ENCODE measurements around the gene PCTP.

PCTP gene

DNA sequence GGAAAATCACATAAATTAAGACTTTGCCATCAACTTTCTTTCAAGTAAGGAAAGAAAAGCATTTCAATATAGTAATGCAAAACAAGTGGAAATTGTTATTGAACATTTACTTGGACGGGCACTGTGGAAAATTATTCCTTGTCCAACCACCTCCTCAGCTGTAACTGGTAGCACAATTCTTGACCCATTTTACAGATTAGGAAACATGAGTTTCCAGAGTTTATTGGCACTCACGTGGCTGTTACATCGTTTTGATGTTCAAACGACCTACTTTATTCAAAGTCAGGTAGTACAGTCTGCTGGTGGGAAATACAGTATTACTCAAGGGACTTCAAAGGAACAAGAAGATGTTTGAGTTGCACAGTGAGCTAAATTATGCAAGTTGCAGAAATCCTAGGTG is 866 bp upstream of the PCTP start:
- no peak for TF ChIP-seq ZBTB7A (IDR thresholded peaks at IDR 0.05; ENCODE audit: low read depth)
- no peak for TF ChIP-seq CEBPB (IDR thresholded peaks at IDR 0.05)
- no peak for TF ChIP-seq FOXM1 (IDR thresholded peaks at IDR 0.05; ENCODE audit: borderline replicate concordance, low read depth)
- TF ChIP-seq, protein P1, sequence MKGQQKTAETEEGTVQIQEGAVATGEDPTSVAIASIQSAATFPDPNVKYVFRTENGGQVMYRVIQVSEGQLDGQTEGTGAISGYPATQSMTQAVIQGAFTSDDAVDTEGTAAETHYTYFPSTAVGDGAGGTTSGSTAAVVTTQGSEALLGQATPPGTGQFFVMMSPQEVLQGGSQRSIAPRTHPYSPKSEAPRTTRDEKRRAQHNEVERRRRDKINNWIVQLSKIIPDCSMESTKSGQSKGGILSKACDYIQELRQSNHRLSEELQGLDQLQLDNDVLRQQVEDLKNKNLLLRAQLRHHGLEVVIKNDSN (IDR thresholded peaks at IDR 0.05): no peak
- TF ChIP-seq NFIC (IDR thresholded peaks at IDR 0.05): no peak
- TF ChIP-seq YY1 (IDR thresholded peaks at IDR 0.05; ENCODE audit: low read depth): no peak
- no peak for TF ChIP-seq RAD21 (IDR thresholded peaks at IDR 0.05; ENCODE audit: low read depth)
- TF ChIP-seq, protein P2, sequence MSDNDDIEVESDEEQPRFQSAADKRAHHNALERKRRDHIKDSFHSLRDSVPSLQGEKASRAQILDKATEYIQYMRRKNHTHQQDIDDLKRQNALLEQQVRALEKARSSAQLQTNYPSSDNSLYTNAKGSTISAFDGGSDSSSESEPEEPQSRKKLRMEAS (IDR thresholded peaks at IDR 0.05): no peak
- no peak for TF ChIP-seq TAF1 (IDR thresholded peaks at IDR 0.05; ENCODE audit: low read depth)
- TF ChIP-seq, protein P3, sequence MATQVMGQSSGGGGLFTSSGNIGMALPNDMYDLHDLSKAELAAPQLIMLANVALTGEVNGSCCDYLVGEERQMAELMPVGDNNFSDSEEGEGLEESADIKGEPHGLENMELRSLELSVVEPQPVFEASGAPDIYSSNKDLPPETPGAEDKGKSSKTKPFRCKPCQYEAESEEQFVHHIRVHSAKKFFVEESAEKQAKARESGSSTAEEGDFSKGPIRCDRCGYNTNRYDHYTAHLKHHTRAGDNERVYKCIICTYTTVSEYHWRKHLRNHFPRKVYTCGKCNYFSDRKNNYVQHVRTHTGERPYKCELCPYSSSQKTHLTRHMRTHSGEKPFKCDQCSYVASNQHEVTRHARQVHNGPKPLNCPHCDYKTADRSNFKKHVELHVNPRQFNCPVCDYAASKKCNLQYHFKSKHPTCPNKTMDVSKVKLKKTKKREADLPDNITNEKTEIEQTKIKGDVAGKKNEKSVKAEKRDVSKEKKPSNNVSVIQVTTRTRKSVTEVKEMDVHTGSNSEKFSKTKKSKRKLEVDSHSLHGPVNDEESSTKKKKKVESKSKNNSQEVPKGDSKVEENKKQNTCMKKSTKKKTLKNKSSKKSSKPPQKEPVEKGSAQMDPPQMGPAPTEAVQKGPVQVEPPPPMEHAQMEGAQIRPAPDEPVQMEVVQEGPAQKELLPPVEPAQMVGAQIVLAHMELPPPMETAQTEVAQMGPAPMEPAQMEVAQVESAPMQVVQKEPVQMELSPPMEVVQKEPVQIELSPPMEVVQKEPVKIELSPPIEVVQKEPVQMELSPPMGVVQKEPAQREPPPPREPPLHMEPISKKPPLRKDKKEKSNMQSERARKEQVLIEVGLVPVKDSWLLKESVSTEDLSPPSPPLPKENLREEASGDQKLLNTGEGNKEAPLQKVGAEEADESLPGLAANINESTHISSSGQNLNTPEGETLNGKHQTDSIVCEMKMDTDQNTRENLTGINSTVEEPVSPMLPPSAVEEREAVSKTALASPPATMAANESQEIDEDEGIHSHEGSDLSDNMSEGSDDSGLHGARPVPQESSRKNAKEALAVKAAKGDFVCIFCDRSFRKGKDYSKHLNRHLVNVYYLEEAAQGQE (IDR thresholded peaks at IDR 0.05; ENCODE audit: low read depth): no peak
- no peak for TF ChIP-seq EGR1 (IDR thresholded peaks at IDR 0.05)
- no peak for TF ChIP-seq CREB1 (IDR thresholded peaks at IDR 0.05; ENCODE audit: low read depth)
- TF ChIP-seq TEAD4 (IDR thresholded peaks at IDR 0.05): no peak
- no peak for TF ChIP-seq EP300 (IDR thresholded peaks at IDR 0.05; ENCODE audit: borderline replicate concordance)
- no peak for TF ChIP-seq TCF12 (IDR thresholded peaks at IDR 0.05; ENCODE audit: low read depth)

DNA sequence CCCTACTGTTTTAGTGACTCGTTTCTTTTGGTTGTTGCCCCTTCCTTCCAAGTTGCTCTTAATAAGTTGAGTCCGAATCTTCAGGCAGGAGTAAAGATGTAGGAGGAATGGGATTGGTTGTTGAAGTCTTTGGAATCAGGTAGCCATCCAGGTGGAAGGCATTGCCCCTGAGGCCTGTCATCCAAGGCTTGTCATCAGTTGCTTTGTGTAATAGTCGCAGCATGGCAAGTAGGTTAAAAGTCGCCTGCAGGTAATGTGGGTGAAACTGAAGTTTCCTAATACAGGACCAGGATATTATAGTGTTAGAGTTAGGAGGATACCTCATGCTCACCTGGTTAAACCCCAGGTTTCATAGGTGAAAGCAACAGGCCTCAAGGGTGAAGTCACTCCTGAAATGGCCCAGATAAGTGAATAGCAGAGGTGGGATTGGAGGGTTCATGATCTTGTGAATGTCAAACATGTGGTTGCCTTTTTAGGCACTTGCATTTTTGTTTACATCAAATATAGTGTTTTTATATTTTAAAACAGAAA is 934 bp downstream of the PCTP start:
- TF ChIP-seq TEAD4 (IDR thresholded peaks at IDR 0.05) (no peak), TAF1 (IDR thresholded peaks at IDR 0.05; ENCODE audit: low read depth) (no peak), RAD21 (IDR thresholded peaks at IDR 0.05; ENCODE audit: low read depth) (no peak), EGR1 (IDR thresholded peaks at IDR 0.05) (no peak), EP300 (IDR thresholded peaks at IDR 0.05; ENCODE audit: borderline replicate concordance) (no peak), FOXM1 (IDR thresholded peaks at IDR 0.05; ENCODE audit: borderline replicate concordance, low read depth) (no peak), ZBTB7A (IDR thresholded peaks at IDR 0.05; ENCODE audit: low read depth) (no peak), CREB1 (IDR thresholded peaks at IDR 0.05; ENCODE audit: low read depth) (no peak), YY1 (IDR thresholded peaks at IDR 0.05; ENCODE audit: low read depth) (no peak)
- TF ChIP-seq, protein P1 (IDR thresholded peaks at IDR 0.05): no peak
- TF ChIP-seq, protein P3 (IDR thresholded peaks at IDR 0.05; ENCODE audit: low read depth): no peak

DNA sequence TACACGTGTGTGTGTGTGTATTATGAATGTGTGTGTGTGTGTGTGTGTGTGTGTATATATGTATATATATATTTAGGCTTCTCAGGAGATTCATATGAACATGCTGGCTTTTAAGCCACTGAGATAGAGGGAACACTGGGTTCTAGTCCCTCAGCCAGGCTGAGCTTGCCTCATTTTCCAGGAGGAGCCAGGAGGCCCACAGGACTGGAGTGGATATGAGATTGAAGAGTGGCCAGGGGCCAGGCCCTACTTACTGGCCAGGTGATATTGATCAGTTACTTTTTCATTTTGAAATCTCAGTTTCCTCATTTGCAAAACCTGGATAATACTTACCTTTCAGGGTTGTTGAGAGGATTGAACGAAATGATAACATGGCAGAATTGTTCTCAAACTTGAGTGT is 5.8 kb downstream of the PCTP start:
- TF ChIP-seq TAF1 (IDR thresholded peaks at IDR 0.05; ENCODE audit: low read depth): no peak
- TF ChIP-seq EP300 (IDR thresholded peaks at IDR 0.05; ENCODE audit: borderline replicate concordance): no peak
- TF ChIP-seq, protein P2 (IDR thresholded peaks at IDR 0.05): no peak
- TF ChIP-seq, protein P3 (IDR thresholded peaks at IDR 0.05; ENCODE audit: low read depth): no peak
- no peak for TF ChIP-seq TCF12 (IDR thresholded peaks at IDR 0.05; ENCODE audit: low read depth)
- no peak for TF ChIP-seq CEBPB (IDR thresholded peaks at IDR 0.05)
- no peak for TF ChIP-seq FOXM1 (IDR thresholded peaks at IDR 0.05; ENCODE audit: borderline replicate concordance, low read depth)
- TF ChIP-seq NFIC (IDR thresholded peaks at IDR 0.05): no peak
- no peak for TF ChIP-seq TEAD4 (IDR thresholded peaks at IDR 0.05)
- TF ChIP-seq RAD21 (IDR thresholded peaks at IDR 0.05; ENCODE audit: low read depth): no peak
- no peak for TF ChIP-seq EGR1 (IDR thresholded peaks at IDR 0.05)
- no peak for TF ChIP-seq YY1 (IDR thresholded peaks at IDR 0.05; ENCODE audit: low read depth)
- TF ChIP-seq ZBTB7A (IDR thresholded peaks at IDR 0.05; ENCODE audit: low read depth): no peak
- TF ChIP-seq CREB1 (IDR thresholded peaks at IDR 0.05; ENCODE audit: low read depth): no peak
- TF ChIP-seq, protein P1 (IDR thresholded peaks at IDR 0.05): no peak

DNA sequence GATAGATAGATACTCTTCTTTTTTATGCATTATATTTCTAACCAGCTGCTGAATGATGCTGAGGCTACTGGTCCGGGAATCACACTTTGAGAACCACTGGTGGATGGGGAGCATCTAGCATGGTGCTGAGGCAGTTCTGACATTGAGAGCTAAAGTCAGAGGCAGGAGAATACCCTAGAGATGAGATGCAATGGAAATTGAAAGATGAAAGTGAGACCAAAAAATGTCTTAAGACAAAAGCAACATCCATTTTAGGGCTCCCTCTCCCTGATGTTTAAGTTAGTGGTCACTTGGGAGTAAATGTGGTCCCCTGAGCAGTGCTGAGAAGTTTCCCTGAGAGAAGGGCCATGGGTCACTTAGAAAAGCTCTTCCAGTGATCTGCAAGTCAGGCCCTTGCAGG is 6.8 kb downstream of the PCTP start:
- TF ChIP-seq, protein P3 (IDR thresholded peaks at IDR 0.05; ENCODE audit: low read depth): no peak
- TF ChIP-seq, protein P1 (IDR thresholded peaks at IDR 0.05): no peak
- TF ChIP-seq ZBTB7A (IDR thresholded peaks at IDR 0.05; ENCODE audit: low read depth): no peak
